Panc1 (cell line): Measurements from ENCODE around the gene STAB2. TPM values are rescaled to one million over a fixed set of nuclear protein-coding genes. Genes with fewer than 3 reads are reported as not detected.

ENCODE experiments used
- ATAC-seq: fragments of 200-7000 bp; cut with Tn5 transposase; 2 replicates; pipeline ENCODE4 v1.9.1; 2020; ENCODE audit warnings: mild to moderate bottlenecking, moderate library complexity
- BruUV-seq: library from RNA; stranded (reverse); fragments of 400-500 nt; replicated peaks from 2 replicates; lab custom pipeline; 2021; lab: Mats Ljungman, UMichigan
- CTCF ChIA-PET: fragments of 300-600 bp; sonication (Branson Sonifier 250); formaldehyde crosslinking; loops from one replicate; lab custom pipeline; 2022; ENCODE audit warnings: antibody characterized with exemption; lab: Charles Lee
- POLR2A ChIA-PET: fragments of 300-600 bp; sonication (Branson Sonifier 250); formaldehyde crosslinking; loops from one replicate; lab custom pipeline; 2022; ENCODE audit warnings: antibody characterized with exemption; lab: Charles Lee
- DNase-seq: peaks from one replicate; pipeline ENCODE4 v3.0.0-alpha.2; 2010; ENCODE audit warnings: low read depth, low spot score
- H3K27ac ChIP-seq: 2 replicates; pipeline ENCODE4 v1.5.1; 2011; ENCODE audit warnings: mild to moderate bottlenecking, low read length, inconsistent platforms
- H3K27me3 ChIP-seq: fragments of 200-500 bp; sonication (Bioruptor generic); 2 replicates; pipeline ENCODE4 v1.6.0; 2014; ENCODE audit warnings: low read length, inconsistent platforms; ENCODE audit not compliant: control insufficient read depth, insufficient read depth
- H3K36me3 ChIP-seq: fragments of 200-500 bp; sonication (Bioruptor generic); 2 replicates; pipeline ENCODE4 v1.5.1; 2014; ENCODE audit warnings: inconsistent platforms, mild to moderate bottlenecking, low read length, moderate library complexity; ENCODE audit not compliant: control insufficient read depth, insufficient read depth
- H3K4me1 ChIP-seq: 2 replicates; pipeline ENCODE4 v1.5.1; 2011; ENCODE audit warnings: inconsistent platforms, mild to moderate bottlenecking, low read length, moderate library complexity; ENCODE audit not compliant: control insufficient read depth, insufficient read depth
- H3K4me3 ChIP-seq, 2 experiments: 2 replicates each; pipeline ENCODE4 v1.5.1; 2011 to 2012; ENCODE audit warnings: low read depth in 2 of 2, low read length in 2 of 2, mild to moderate bottlenecking in 2 of 2, inconsistent platforms in 1 of 2, moderate library complexity in 1 of 2
- H3K9me3 ChIP-seq: fragments of 200-500 bp; sonication (Bioruptor generic); 2 replicates; pipeline ENCODE4 v1.5.1; 2014; ENCODE audit warnings: low read depth, mild to moderate bottlenecking, inconsistent platforms, low read length, moderate library complexity; ENCODE audit not compliant: control insufficient read depth, insufficient read depth
- POLR2AphosphoS5 ChIP-seq: IDR thresholded peaks from 2 replicates; pipeline ENCODE4 v1.6.1; 2012; ENCODE audit warnings: mild to moderate bottlenecking, low read depth, low read length, moderate library complexity
- REST ChIP-seq, 2 experiments: IDR thresholded peaks; 2 replicates each; pipeline ENCODE4 v1.6.1; 2011 to 2012; ENCODE audit warnings: low read depth in 2 of 2, control low read depth in 1 of 2, low read length in 1 of 2, mild to moderate bottlenecking in 1 of 2, moderate library complexity in 1 of 2; ENCODE audit not compliant: insufficient read depth in 1 of 2
- SIN3A ChIP-seq: IDR thresholded peaks from 2 replicates; pipeline ENCODE4 v1.6.1; 2012; ENCODE audit warnings: low read depth, mild to moderate bottlenecking, low read length, moderate library complexity, borderline replicate concordance; ENCODE audit not compliant: insufficient read depth
- TCF7L2 ChIP-seq: IDR thresholded peaks from 2 replicates; pipeline ENCODE4 v1.6.1; 2011; ENCODE audit warnings: mild to moderate bottlenecking, low read depth, low read length, inconsistent platforms
- in situ Hi-C: cut with HindIII; loops from 2 replicates; pipeline ENCODE4 v1.10.0; 2016; ENCODE audit warnings: low sequenced_read_pairs, low pct_unique_long_range_greater_than_20kb
- intact Hi-C: fragments of 100-400 bp; cut with micrococcal nuclease; formaldehyde crosslinking; loops from one replicate; pipeline ENCODE4 v1.10.0; 2022; ENCODE audit not compliant: unreplicated experiment
- total RNA-seq: library from RNA; stranded (reverse); gene quantifications from one replicate; pipeline ENCODE4 v1.2.1, GENCODE V29; 2021; ENCODE audit not compliant: unreplicated experiment
- TF ChIP-seq, protein P1 (sequence below): fragments of 450-650 bp; IDR thresholded peaks from 2 replicates; pipeline ENCODE4 v1.5.1; 2017; ENCODE audit warnings: mild to moderate bottlenecking

The STAB2 gene
- total RNA-seq, 1 experiment from 2014 or later, result not detected

GRCh38 chr12:103580026-103580425 lies 7.0 kb upstream of the STAB2 start:
- DNase-seq (no peak), ATAC-seq (no peak)
- BruUV-seq, result no TSS peak
- Histone ChIP-seq H3K4me3 (no peak overlapping the region), H3K27ac (no peak overlapping the region), H3K9me3 (no peaks in the 10 kb centered on the region), H3K27me3 (peaks cover 46% of the 10 kb centered on the region), H3K4me1 (0 out of 2 replicates have a peak, but pooled peaks cover 3% of the 10 kb centered on the region), H3K36me3 (no peaks in the 10 kb centered on the region)
- in situ Hi-C loops (no loop called here), intact Hi-C loops (loop anchor here (5.0 kb wide), 1 partner anchor 47 kb away; no protein-coding TSS in a partner anchor)
- POLR2A ChIA-PET, result no interaction called here
- CTCF ChIA-PET, result no interaction called here
- TF ChIP-seq POLR2AphosphoS5 (no peak), TCF7L2 (no peak), REST (IDR thresholded peaks at IDR 0.05; ENCODE audit: insufficient read depth in 1 of 2, low read depth in 2 of 2, low read length in 1 of 2) (no peak), SIN3A (no peak)
- TF ChIP-seq, protein P1, sequence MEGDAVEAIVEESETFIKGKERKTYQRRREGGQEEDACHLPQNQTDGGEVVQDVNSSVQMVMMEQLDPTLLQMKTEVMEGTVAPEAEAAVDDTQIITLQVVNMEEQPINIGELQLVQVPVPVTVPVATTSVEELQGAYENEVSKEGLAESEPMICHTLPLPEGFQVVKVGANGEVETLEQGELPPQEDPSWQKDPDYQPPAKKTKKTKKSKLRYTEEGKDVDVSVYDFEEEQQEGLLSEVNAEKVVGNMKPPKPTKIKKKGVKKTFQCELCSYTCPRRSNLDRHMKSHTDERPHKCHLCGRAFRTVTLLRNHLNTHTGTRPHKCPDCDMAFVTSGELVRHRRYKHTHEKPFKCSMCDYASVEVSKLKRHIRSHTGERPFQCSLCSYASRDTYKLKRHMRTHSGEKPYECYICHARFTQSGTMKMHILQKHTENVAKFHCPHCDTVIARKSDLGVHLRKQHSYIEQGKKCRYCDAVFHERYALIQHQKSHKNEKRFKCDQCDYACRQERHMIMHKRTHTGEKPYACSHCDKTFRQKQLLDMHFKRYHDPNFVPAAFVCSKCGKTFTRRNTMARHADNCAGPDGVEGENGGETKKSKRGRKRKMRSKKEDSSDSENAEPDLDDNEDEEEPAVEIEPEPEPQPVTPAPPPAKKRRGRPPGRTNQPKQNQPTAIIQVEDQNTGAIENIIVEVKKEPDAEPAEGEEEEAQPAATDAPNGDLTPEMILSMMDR, result no peak

GRCh38 chr12:103583008-103583407 lies 4.1 kb upstream of the STAB2 start:
- intact Hi-C loops (loop anchor here (5.0 kb wide), 1 partner anchor 44 kb away; no protein-coding TSS in a partner anchor), in situ Hi-C loops (no loop called here)
- H3K9me3 ChIP-seq, result no peaks in the 10 kb centered on the region
- peaks cover 40% of the 10 kb centered on the region for H3K27me3 ChIP-seq
- ATAC-seq (no peak), DNase-seq (no peak)
- POLR2A ChIA-PET, result interaction anchor here (0.8 kb wide), 1 partner anchor 347 kb away, joined by 3 read pairs; the partner anchor contains the start of gene HSP90B1
- BruUV-seq, result no TSS peak
- no peak overlapping the region for H3K4me3 ChIP-seq
- H3K36me3 ChIP-seq, result no peaks in the 10 kb centered on the region
- TF ChIP-seq POLR2AphosphoS5 (no peak), SIN3A (no peak), TCF7L2 (no peak)
- TF ChIP-seq, protein P1, result no peak
- H3K27ac ChIP-seq, result no peak overlapping the region
- CTCF ChIA-PET, result no interaction called here
- H3K4me1 ChIP-seq, result no peaks in the 10 kb centered on the region
